ENCODE results near the gene LIN54. TPM values are rescaled to one million over a fixed set of nuclear protein-coding genes. Genes with fewer than 3 reads are reported as not detected.

LIN54 gene
- total RNA-seq, 2 experiments from 2014 or later, result 47.6 to 48.9 TPM

GRCh38 chr4:83034630-83035494 is 24.2 kb upstream of the LIN54 start, which contains the start of gene COPS4:
Gene COPS4, plus strand, starts transcription at chr4:83035183. Its CDS starts 42 bp downstream, at chr4:83035225.
- H3K27ac ChIP-seq (ENCODE audit: low read depth, low read length, poor library complexity, severe bottlenecking), result peak within 1 kb of the TSS; percentile 78
- H3K9me3 ChIP-seq (ENCODE audit: low read length), result no peaks in the 10 kb centered on the region
- peak; percentile 100 for DNase-seq (ENCODE audit: low spot score)
- peak within 1 kb of the TSS; percentile 82 for H3K4me3 ChIP-seq (ENCODE audit: low read depth, low read length, poor library complexity, severe bottlenecking)
- no peak for TF ChIP-seq EZH2phosphoT487 (IDR thresholded peaks at IDR 0.05; ENCODE audit: borderline replicate concordance, low read depth, low read length)
- TF ChIP-seq CTCF (conservative IDR thresholded peaks at IDR 0.05; ENCODE audit: low read length), result peak; percentile 72
- ChIA-PET POLR2A (interaction anchor here (0.6 to 4.0 kb wide), 23 partner anchors 9 to 420 kb away, joined by 3 to 50 read pairs (median 4); partner anchors contain the start of genes COQ2, LIN54 and THAP9), CTCF (ENCODE audit: unreplicated experiment) (interaction anchor here (0.6 to 1.3 kb wide), 6 partner anchors 22 to 416 kb away, joined by 3 to 9 read pairs (median 4); partner anchors contain the start of genes COQ2 and THAP9)
- intact Hi-C loops (cut with micrococcal nuclease; ENCODE audit: unreplicated experiment), result loop anchor here (1.0 to 5.0 kb wide), 7 partner anchors 22 to 663 kb away; partner anchors contain the start of genes HNRNPD and THAP9
- BruUV-seq (replicated peaks), result no TSS peak
- peak within 1 kb of the TSS; percentile 81; the same call in 1 of the 2 replicates for H2AFZ ChIP-seq (ENCODE audit: low read length)
- H3K4me2 ChIP-seq (ENCODE audit: low read length), result peak within 1 kb of the TSS; percentile 78
- no peaks in the 10 kb centered on the region for H4K20me1 ChIP-seq (ENCODE audit: insufficient read depth, low read length)
- peaks cover 6% of the 10 kb centered on the region for H3K36me3 ChIP-seq (ENCODE audit: insufficient read depth, low read length)
- H3K4me1 ChIP-seq (ENCODE audit: insufficient read depth, low read length, poor library complexity, severe bottlenecking), result peaks cover 33% of the 10 kb centered on the region
- H3K9me2 ChIP-seq (ENCODE audit: insufficient read depth, low read length), result no peaks in the 10 kb centered on the region
- H3K79me2 ChIP-seq (ENCODE audit: insufficient read depth, low read depth, low read length), result peaks cover 46% of the 10 kb centered on the region

GRCh38 chr4:83029688-83030087 is 19.1 kb upstream of the LIN54 start:
- Histone ChIP-seq H3K4me3 (ENCODE audit: low read depth, low read length, poor library complexity, severe bottlenecking) (no peak overlapping the region), H2AFZ (ENCODE audit: low read length) (peak overlapping the region; percentile 52; the same call in 1 of the 2 replicates), H3K4me1 (ENCODE audit: insufficient read depth, low read length, poor library complexity, severe bottlenecking) (peaks cover 25% of the 10 kb centered on the region), H3K27ac (ENCODE audit: low read depth, low read length, poor library complexity, severe bottlenecking) (no peak overlapping the region), H3K4me2 (ENCODE audit: low read length) (no peak overlapping the region), H3K79me2 (ENCODE audit: insufficient read depth, low read depth, low read length) (no peaks in the 10 kb centered on the region), H3K36me3 (ENCODE audit: insufficient read depth, low read length) (no peaks in the 10 kb centered on the region), H3K9me2 (ENCODE audit: insufficient read depth, low read length) (no peaks in the 10 kb centered on the region), H4K20me1 (ENCODE audit: insufficient read depth, low read length) (no peaks in the 10 kb centered on the region), H3K9me3 (ENCODE audit: low read length) (peaks cover 4% of the 10 kb centered on the region; the same call in 1 of the 2 replicates)
- DNase-seq (ENCODE audit: low spot score), result no peak
- TF ChIP-seq CTCF (conservative IDR thresholded peaks at IDR 0.05; ENCODE audit: low read length) (no peak), EZH2phosphoT487 (IDR thresholded peaks at IDR 0.05; ENCODE audit: borderline replicate concordance, low read depth, low read length) (no peak)
- BruUV-seq (replicated peaks), result no TSS peak
- intact Hi-C loops (cut with micrococcal nuclease; ENCODE audit: unreplicated experiment), result no loop called here
- ChIA-PET POLR2A (no interaction called here), CTCF (ENCODE audit: unreplicated experiment) (no interaction called here)

Data from OCI-LY7 (cell line).